ENCODE data around the gene PIK3AP1.
"Not testable (repeated sequence)": the region's sequence is repeated elsewhere in the genome, so short reads cannot be mapped to it uniquely, and the experiment has no call there.

The PIK3AP1 gene

GRCh38 chr10:96695975-96696634, 24.2 kb downstream of the PIK3AP1 start:
- DNase-seq (ENCODE audit: low read depth) = no peak

DNA sequence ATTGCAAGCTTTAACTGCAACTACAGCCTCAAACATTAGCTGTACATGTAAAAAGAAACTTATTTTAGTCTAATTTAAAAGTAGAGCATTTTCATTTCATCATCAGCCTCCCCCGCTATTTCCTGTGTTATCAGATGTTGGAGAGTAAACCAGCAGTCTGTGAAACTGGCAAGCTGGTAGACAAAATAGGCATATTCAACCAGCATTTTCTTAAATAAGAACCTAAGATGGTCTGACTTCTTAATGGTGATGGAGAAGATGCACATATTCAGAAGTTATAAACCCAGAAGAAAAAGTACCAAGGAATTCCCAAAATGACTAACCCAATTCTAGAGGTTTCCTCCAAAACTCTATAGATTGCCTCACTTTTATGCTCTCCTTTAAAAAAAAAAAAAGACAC, 24.9 kb downstream of the PIK3AP1 start:
- no peak for DNase-seq (ENCODE audit: low read depth)

DNA sequence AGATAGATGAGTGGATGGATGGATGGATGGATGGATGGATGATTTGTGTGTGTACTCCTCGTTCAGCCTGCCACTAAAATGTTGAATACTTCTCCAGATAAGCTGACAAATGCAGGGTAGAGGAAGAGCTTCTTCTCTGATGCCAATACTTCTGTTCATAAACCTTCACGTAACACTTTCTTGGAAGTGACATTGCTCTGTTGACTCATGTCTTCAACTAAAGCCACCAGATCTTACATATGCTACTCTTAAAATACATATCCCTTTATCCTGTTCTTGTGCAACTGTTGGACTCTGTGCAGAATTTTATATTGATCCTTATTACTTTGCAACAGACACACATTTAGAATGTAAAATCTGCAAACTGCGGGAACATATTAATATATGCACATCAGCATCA, 26.9 kb downstream of the PIK3AP1 start:
- DNase-seq (ENCODE audit: low read depth) = no peak

DNA sequence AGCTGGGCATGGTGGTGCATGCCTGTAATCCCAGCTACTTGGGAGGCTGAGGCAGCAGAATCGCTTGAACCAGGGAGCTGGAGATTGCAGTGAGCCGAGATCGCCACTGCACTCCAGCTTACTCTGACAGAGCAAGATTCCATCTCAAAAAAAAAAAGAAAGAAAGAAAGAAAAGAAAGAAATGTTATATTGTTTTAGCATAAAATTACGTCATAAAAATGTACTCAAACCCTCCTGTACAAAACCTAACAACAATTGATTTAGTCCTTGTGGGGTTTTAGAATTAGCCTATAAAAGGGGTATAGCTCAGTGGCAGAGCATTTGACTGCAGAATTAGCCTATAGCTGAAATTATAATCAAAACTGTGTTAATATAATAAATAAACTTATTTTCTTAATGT, 27.9 kb downstream of the PIK3AP1 start:
- DNase-seq (ENCODE audit: low read depth) = no peak

GRCh38 chr10:96691761-96692160, 28.6 kb downstream of the PIK3AP1 start:
- no peak for DNase-seq (ENCODE audit: low read depth)

DNA sequence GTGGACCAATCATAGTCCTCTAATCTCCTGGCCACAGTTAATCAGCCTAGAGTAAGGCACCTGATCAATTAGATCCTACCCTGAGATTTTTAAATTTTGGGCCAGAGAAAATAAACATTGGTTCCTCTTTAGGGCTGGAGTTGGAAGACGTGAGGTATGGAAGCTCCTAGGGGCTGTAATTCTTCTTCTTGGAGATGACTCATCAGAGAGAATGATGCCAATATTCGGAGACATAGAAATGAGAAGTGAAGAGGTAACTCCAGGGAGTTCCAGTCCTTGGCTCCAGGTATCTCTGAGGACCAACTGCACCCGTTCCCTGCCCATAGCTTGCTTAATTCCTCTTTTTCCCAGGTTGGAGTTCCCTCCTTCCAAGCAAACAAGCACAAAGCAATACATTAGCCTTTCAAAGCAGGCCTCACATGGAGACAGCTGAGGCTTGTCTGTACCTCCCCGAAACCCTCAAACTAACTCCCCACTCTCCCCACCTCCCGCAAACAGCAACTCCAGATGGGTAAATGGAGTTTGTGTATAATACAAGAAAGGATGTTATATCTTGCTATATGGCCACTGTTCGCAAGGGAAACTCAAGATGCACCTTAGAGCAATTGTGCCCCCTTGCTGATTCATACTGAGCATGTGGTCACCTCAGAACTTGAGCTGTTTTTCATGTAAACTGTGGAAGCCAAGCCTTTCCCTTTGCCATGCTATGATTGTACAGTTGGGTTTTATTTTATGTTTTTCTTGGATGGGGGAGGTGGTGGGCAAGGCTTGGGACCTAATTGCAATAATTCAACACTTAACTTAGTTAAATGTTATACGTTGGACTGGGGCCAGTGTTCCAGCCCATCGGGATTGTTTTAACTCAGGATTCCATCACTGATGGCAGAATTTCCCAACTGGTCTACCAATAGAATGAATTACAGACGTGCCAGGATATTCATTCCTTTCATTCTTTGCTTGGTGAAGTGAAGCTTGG, 29.3 kb downstream of the PIK3AP1 start:
- DNase-seq (ENCODE audit: low read depth) = no peak

DNA sequence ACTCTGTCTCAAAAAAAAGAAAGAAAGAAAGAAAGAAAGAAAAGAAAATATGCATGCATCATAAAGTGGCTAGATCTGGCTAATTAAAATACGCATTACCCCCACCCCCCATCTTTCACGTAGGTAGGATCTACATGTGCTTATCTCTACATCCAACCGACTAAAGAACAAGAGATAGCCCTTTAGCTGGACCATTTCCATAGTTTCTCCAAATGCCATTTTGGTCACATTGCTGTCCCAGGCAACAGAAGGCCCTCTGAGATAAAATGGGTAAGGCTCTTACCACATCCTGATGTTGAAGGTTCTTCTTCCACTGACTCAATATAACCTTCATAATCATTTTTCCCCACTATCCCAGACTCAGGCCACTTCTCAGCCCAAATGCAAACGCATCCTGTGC, 31.5 kb downstream of the PIK3AP1 start:
- peak; percentile 85 for DNase-seq (ENCODE audit: low read depth)

DNA sequence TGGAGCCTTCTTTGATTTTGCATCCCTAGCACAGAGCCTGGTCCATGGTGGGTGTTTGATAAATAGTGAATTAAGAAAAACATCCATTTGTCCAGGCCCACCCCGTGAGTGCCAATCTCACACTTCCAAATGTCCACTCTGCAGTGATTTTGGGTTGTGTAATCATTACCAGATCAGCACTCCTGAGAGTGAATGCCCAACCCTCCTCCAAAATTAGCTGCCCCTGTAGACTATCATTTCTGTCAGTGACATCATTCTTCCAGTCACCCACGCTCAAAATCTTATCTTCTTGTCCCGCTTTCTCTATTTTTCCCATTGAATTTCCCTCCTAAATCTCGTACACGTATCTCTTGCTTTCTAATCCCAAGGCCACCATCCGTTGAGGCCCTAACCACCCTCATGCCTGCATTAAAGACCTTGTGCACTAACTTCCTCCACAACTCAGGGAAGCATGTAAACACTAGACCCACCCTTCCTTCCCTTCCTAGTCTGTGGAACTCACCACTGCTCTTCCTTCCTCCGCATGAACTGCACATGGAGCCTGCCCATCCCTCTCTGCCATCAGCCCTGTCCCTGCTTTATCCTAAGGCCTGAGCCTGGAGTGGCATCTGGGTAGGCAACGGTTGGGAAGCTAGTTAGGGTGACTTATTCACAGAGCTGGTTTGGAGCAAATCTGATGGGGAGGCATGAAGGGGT, 32.8 kb downstream of the PIK3AP1 start:
- peak; percentile 36 for DNase-seq (ENCODE audit: low read depth)

DNA sequence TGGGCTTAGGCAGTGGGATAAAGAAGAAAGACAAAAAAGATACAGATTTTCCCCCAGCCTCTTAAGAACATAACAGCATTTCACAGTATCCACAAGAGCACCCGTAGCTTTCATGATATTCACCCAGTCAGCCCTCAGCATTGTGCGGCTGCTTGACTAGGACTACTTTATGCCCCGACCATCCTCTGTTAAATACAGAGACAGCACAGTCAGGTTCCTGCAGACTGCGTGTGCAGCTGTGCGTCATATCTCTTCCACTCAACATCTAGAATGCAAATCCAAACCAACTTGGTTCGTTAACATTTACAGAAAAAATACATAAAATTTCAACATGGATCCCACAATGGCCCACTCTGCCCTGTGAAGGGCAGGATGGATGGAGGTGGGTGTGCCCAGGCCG, 33.8 kb downstream of the PIK3AP1 start:
- DNase-seq (ENCODE audit: low read depth) = no peak

GRCh38 chr10:96685306-96685705, 35.0 kb downstream of the PIK3AP1 start:
- DNase-seq (ENCODE audit: low read depth) = no peak

GRCh38 chr10:96684826-96685225, 35.5 kb downstream of the PIK3AP1 start:
- no peak for DNase-seq (ENCODE audit: low read depth)

DNA sequence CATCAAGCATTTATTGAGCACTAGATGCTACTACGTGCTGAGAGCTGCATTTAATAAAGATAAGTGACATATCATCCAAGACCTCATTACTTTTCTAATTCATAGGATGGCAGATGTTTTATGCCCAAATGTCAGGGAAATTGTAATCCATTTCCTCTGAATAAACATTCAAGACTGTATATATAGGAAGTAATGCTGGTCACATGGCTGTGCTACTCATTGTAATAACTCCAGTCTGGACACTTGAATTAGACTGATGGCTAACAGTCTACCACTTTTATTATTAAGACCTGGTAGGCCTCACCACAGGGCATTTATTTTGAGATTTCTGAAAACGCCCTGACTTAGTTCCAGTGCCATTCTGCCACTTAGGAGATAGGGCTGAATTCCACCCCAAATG, 36.6 kb downstream of the PIK3AP1 start:
- DNase-seq (ENCODE audit: low read depth) = no peak

- no peak for DNase-seq (ENCODE audit: low read depth)
Measured at GRCh38 chr10:96683065-96683464, 37.2 kb downstream of the PIK3AP1 start.

DNA sequence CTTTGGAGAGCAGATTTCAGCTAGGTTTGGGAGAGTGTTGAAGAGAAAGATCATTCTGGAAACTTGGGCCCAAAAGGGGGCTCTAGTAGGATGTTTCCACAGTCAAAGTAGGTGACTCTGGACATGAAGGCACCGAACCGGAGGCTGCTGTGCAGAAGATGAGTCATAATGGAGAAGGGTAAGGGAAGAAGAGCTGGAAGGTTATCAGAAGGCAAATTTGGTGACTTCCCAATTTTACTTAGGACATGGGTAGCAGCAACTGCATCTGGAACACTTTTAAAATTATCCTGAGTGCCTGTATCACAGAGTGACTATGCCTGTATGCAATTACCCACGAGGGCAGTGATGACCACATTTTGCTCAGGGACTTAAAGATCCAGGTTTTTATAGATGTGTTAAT, 38.8 kb downstream of the PIK3AP1 start:
- no peak for DNase-seq (ENCODE audit: low read depth)

- DNase-seq (ENCODE audit: low read depth) = not testable (repeated sequence)
Measured at GRCh38 chr10:96680463-96680862, 39.9 kb downstream of the PIK3AP1 start.

DNA sequence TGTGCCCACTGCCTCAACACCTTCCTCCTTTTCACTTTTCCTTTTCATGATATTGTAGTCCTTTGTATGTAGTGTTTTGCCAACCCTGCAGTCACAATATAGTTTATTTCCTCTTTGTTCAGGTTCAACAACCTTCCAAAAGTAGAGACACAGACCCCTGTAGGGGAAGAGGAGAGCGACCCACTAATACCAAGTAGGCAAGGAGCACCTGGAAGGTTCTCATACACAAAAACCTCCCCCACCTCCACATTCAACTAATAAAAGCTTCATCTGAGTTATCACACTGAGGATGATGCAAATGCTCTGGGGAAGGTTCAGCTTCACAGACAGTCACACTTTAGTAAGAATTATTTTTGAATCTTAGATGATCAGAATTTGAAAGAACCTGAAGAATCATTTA, 41.6 kb downstream of the PIK3AP1 start:
- DNase-seq (ENCODE audit: low read depth) = no peak

DNA sequence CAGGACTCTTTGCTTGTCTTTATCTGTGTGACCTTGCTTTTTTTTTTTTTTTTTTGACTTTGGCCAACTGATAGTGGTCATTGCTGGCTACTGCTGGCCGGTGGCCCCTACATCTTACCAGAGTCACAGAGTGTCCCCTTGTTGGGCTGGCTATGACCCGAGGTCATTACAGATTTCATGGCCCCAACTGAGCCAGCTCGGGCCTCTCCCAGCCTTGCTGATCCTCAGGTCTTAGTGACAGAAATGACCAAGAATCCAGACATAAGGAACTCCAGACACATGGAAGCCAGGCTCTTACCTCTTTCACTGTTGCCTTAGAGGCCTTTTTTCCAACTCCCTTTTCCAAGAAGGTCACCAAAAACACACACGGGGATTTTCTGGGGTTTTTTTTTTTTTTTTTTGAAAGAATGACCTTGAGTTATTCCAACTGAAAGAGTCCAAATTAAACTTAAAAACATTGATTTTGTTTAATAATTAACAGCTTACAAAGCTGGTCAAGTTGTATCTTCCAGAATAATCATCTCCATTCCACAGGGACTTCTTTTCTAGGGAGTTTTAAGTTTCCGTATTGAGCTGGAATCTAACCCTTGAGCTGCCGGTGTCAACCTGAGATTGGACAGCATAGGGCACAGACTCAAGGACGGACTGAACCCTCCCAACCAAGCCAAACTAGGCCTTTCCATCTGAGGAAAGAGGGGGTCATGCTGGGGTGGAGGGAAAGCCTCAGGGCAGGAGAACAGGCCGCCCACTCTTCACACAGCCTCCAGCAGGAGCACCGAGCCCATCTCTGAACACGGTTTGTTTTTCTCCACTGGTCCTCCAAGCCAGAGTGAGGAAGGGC, 43.8 kb downstream of the PIK3AP1 start:
- no peak for DNase-seq (ENCODE audit: low read depth)

- no peak for DNase-seq (ENCODE audit: low read depth)
Measured at GRCh38 chr10:96675846-96676245, 44.5 kb downstream of the PIK3AP1 start.

DNA sequence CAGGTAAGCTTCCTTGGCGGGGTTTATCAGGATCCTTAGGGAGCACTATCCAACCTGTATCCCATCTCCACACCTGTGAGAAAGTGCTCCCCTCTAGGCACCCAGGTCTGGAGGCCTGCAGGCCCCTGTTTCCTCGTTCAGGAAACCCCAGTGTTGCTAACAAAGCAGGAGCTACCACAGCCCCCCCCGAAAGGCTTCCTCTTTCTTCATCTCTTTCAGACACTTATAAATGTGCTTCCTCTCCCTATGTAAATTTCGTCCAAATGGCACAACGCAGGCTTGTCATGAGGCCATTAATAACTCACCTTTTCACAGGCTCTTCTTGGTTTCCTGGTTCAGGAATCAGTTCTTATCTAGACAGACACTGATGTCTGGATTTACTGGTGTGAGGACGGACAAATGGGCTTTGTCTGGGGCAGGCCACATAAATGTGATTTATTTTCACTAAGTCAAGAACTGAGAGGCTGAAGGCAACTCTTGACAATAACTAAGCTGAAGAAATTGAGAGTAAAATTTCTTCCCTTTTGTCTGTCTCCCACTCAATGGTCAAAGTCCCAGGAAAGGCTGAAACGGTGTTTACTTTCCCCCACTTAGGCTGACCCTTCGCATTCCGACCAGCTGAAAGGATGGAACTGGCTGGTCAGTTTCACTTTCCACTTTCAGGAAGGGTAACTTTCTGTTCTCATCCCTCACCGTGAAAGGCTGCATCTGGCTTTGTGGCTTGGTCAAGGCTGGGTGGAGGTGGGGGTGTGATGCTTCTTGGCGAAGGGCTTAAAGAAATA, 46.8 kb downstream of the PIK3AP1 start:
- peak; percentile 61 for DNase-seq (ENCODE audit: low read depth)

GRCh38 chr10:96672481-96673175, 47.7 kb downstream of the PIK3AP1 start:
- no peak for DNase-seq (ENCODE audit: low read depth)

All from CMK (cell line).